PC-9 (cell line): Measurements from ENCODE around the gene RTKN2. TPM values are rescaled to one million over a fixed set of nuclear protein-coding genes. Genes with fewer than 3 reads are reported as not detected.

ENCODE experiments used
- BruUV-seq: library from RNA; stranded (reverse); fragments of 400-500 nt; replicated peaks from 2 replicates; lab custom pipeline; 2021; lab: Mats Ljungman, UMichigan
- CTCF ChIA-PET: fragments of 300-600 bp; sonication (Branson Sonifier 250); formaldehyde crosslinking; loops from one replicate; lab custom pipeline; 2022; ENCODE audit warnings: antibody characterized with exemption; lab: Charles Lee
- POLR2A ChIA-PET: fragments of 300-600 bp; sonication (Branson Sonifier 250); formaldehyde crosslinking; loops from one replicate; lab custom pipeline; 2022; ENCODE audit warnings: antibody characterized with exemption; ENCODE audit not compliant: unreplicated experiment; lab: Charles Lee
- DNase-seq, 2 experiments: peaks; one replicate each; pipeline versions ENCODE4 v3.0.0 to v3.0.0-alpha.2; 2015 to 2022; ENCODE audit warnings: mixed read lengths in 1 of 2
- H2AFZ ChIP-seq: fragments of 200-600 bp; sonication (generic); 2 replicates; pipeline ENCODE4 v1.8.1; 2017; ENCODE audit warnings: antibody characterized with exemption
- H3F3A ChIP-seq: fragments of 200-600 bp; sonication (generic); 2 replicates; pipeline ENCODE4 v1.8.1; 2017; ENCODE audit warnings: antibody characterized with exemption, mild to moderate bottlenecking, low read depth; ENCODE audit not compliant: insufficient read depth
- H3K27ac ChIP-seq: fragments of 200-600 bp; sonication (generic); 2 replicates; pipeline ENCODE4 v1.6.1; 2016; ENCODE audit warnings: mixed run types
- H3K27me3 ChIP-seq: fragments of 200-600 bp; sonication (generic); 2 replicates; pipeline ENCODE4 v1.6.1; 2016; ENCODE audit warnings: low read depth, mixed run types; ENCODE audit not compliant: insufficient read depth
- H3K36me3 ChIP-seq: fragments of 200-600 bp; sonication (generic); 2 replicates; pipeline ENCODE4 v1.6.1; 2016; ENCODE audit warnings: low read depth, mixed run types
- H3K4me1 ChIP-seq: fragments of 200-600 bp; sonication (generic); replicated peaks from 2 replicates; pipeline ENCODE4 v1.6.1; 2016; ENCODE audit warnings: mixed run types; ENCODE audit not compliant: insufficient read depth
- H3K4me2 ChIP-seq: fragments of 200-600 bp; sonication (generic); 2 replicates; pipeline ENCODE4 v1.6.1; 2017; ENCODE audit warnings: mixed run types
- H3K4me3 ChIP-seq: fragments of 200-600 bp; sonication (generic); 2 replicates; pipeline ENCODE4 v1.6.1; 2016; ENCODE audit warnings: mixed run types
- H3K79me2 ChIP-seq: fragments of 200-600 bp; sonication (generic); 2 replicates; pipeline ENCODE4 v1.6.1; 2017; ENCODE audit warnings: low read depth, mixed run types
- H3K9me2 ChIP-seq: fragments of 200-600 bp; sonication (generic); 2 replicates; pipeline ENCODE4 v1.8.1; 2017; ENCODE audit warnings: mild to moderate bottlenecking; ENCODE audit not compliant: insufficient read depth
- H3K9me3 ChIP-seq: fragments of 200-600 bp; sonication (generic); 2 replicates; pipeline ENCODE4 v1.8.1; 2016; ENCODE audit warnings: low read depth; ENCODE audit not compliant: insufficient read depth
- H4K20me1 ChIP-seq: fragments of 200-600 bp; sonication (generic); 2 replicates; pipeline ENCODE4 v1.8.1; 2017; ENCODE audit not compliant: insufficient read depth
- CTCF ChIP-seq: fragments of 200-600 bp; sonication (generic); conservative IDR thresholded peaks from 2 replicates; pipeline ENCODE4 v1.6.1; 2017; ENCODE audit warnings: mixed run types, antibody characterized with exemption, mild to moderate bottlenecking, moderate library complexity
- EZH2 ChIP-seq: fragments of 200-600 bp; sonication (generic); IDR thresholded peaks from 2 replicates; pipeline ENCODE4 v1.8.0; 2017; ENCODE audit warnings: antibody characterized with exemption, low read depth
- intact Hi-C: fragments of 100-400 bp; cut with micrococcal nuclease; formaldehyde crosslinking; loops from one replicate; pipeline ENCODE4 v1.10.0; 2022; ENCODE audit not compliant: unreplicated experiment
- total RNA-seq: library from RNA; stranded (reverse); gene quantifications from 2 replicates; pipeline ENCODE4 v1.2.3, GENCODE V29; 2021

Gene RTKN2
- total RNA-seq, 1 experiment from 2014 or later = 18.5 TPM

- Histone ChIP-seq H3K27ac (no peak overlapping the region), H3F3A (peaks cover 5% of the 10 kb centered on the region; the same call in 1 of the 2 replicates), H3K9me3 (no peaks in the 10 kb centered on the region), H3K4me3 (no peak overlapping the region), H3K4me2 (no peak overlapping the region), H3K4me1 (no peaks in the 10 kb centered on the region; the same call in 1 of the 2 replicates), H3K36me3 (no peaks in the 10 kb centered on the region), H3K79me2 (no peaks in the 10 kb centered on the region), H3K27me3 (no peaks in the 10 kb centered on the region), H3K9me2 (no peaks in the 10 kb centered on the region), H2AFZ (no peak overlapping the region), H4K20me1 (no peaks in the 10 kb centered on the region)
- no peak for TF ChIP-seq CTCF
- TF ChIP-seq EZH2 = no peak
- ChIA-PET CTCF (no interaction called here), POLR2A (no interaction called here)
- no TSS peak for BruUV-seq
- DNase-seq = no peak
- intact Hi-C loops = no loop called here
Observed at GRCh38 chr10:62183442-62183841, 85.2 kb downstream of the RTKN2 start.

- H3K9me2 ChIP-seq = no peaks in the 10 kb centered on the region
- ChIA-PET POLR2A (no interaction called here), CTCF (no interaction called here)
- no peaks in the 10 kb centered on the region for H3K9me3 ChIP-seq
- H3F3A ChIP-seq = peaks cover 5% of the 10 kb centered on the region; the same call in 1 of the 2 replicates
- DNase-seq = no peak
- no peaks in the 10 kb centered on the region for H4K20me1 ChIP-seq
- H3K27ac ChIP-seq = no peak overlapping the region
- no peak overlapping the region for H2AFZ ChIP-seq
- no peaks in the 10 kb centered on the region for H3K27me3 ChIP-seq
- no peaks in the 10 kb centered on the region for H3K36me3 ChIP-seq
- TF ChIP-seq EZH2 (no peak), CTCF (no peak)
- H3K79me2 ChIP-seq = no peaks in the 10 kb centered on the region
- no peaks in the 10 kb centered on the region; the same call in 1 of the 2 replicates for H3K4me1 ChIP-seq
- no TSS peak for BruUV-seq
- H3K4me2 ChIP-seq = no peak overlapping the region
- intact Hi-C loops = no loop called here
- H3K4me3 ChIP-seq = no peak overlapping the region
Observed at GRCh38 chr10:62182595-62182994, 86.0 kb downstream of the RTKN2 start.

- H3K4me2 ChIP-seq = no peak overlapping the region
- POLR2A ChIA-PET = no interaction called here
- H4K20me1 ChIP-seq = no peaks in the 10 kb centered on the region
- H3K27ac ChIP-seq = no peak overlapping the region
- DNase-seq = no peak
- intact Hi-C loops = no loop called here
- no peak overlapping the region for H3K4me3 ChIP-seq
- no peak overlapping the region for H2AFZ ChIP-seq
- no peaks in the 10 kb centered on the region for H3K27me3 ChIP-seq
- H3K9me2 ChIP-seq = no peaks in the 10 kb centered on the region
- no peaks in the 10 kb centered on the region for H3K79me2 ChIP-seq
- no peaks in the 10 kb centered on the region for H3K9me3 ChIP-seq
- H3F3A ChIP-seq = peaks cover 5% of the 10 kb centered on the region; the same call in 1 of the 2 replicates
- H3K4me1 ChIP-seq = no peaks in the 10 kb centered on the region; the same call in 1 of the 2 replicates
- TF ChIP-seq CTCF = no peak
- TF ChIP-seq EZH2 = no peak
- BruUV-seq = no TSS peak
- CTCF ChIA-PET = no interaction called here
- no peaks in the 10 kb centered on the region for H3K36me3 ChIP-seq
Observed at GRCh38 chr10:62182171-62182570, 86.5 kb downstream of the RTKN2 start.
